Renal cortex interstitium (tissue), 11 donors: Measurements from ENCODE around the gene LRP3. TPM values are rescaled to one million over a fixed set of nuclear protein-coding genes. Genes with fewer than 3 reads are reported as not detected.

ENCODE experiments used
- DNase-seq, 11 donors: peaks; one replicate each; pipeline ENCODE4 v3.0.0-alpha.2; 2013; ENCODE audit warnings: low read depth in 9 of 11, low spot score in 4 of 11; ENCODE audit errors: extremely low read depth in 1 of 11
- polyA plus RNA-seq, 3 donors: library from polyadenylated mRNA; unstranded; fragments of 120-200 nt; gene quantifications; one replicate each; pipeline ENCODE4 v1.2.1, GENCODE V29; 2013; ENCODE audit not compliant: insufficient read length in 3 of 3

LRP3 gene
- polyA plus RNA-seq, 3 donors, result 18.4 to 30.7 (median 26.4) TPM

DNA sequence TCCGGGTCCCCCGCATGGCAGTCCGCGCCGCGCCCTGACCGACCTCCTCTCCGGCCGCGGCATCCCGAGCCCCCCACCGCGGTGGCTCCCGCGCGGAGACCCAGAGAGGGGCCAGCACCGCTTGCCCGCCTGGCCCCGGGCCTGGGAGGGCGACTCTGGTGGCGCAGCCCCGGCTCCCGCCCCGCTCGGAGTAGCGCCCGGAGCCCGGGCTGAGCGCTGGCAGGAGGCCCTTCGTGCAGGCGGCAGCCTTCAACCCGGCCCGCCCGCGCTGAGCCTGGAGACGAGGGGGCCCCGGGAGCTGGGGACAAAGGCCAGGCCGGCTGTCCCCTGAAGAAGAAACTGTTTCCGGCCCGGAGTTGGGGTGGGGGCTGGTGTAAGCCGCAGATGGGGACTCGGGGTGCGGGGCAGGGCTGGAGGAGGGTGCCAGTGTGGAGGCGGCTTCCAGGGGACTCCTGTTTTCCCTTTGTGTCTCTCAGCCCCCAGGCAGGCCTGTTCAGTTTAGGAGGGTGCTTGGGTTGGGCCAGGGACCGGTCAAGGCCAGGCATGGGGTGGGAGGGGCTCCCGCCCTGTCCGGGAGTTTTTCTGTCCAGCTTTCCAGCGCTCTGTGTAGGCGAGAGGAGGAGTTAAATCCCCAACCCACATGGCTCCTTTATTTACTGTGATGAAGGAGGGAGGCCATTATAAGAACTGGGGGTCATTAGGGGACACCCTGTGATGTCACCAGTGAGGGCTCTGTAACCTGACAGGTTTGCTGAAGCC, 935 bp downstream of the LRP3 start:
- peak in 1 of 11 donors; percentile 23 for DNase-seq

DNA sequence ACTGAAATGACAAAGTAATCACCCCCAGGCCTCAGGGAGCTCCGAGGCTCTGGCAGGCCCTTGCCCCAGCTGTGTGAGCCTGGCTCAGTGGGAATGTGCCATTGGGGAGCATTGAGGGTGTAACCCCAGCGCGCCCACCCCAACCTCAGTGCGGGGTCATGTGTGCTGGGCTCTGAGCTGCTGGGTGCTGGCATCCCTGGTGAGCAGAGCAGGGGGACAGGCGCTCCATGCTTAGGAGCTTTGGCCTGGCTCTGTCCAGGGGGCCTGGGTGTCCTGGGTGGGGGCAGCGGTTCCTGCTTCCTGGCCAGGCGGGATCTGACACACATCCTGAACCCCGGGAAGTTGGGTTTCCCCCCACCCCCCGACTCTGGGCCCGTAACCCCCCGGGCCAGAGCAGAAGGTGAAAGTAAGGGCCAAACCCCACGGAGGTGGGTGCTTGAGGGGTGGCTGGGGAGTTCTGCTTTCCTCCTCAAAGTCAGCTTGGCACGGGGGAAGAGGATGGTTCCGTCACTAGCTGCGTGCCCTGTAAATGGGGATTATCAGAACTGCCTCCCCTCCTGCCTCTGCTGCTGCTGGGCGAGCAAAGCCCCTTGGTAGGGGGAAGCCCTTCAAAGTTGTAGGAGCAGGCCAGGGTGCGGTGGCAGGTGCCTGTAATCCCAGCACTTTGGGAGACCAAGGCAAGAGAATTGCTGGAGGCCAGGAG, 1.7 kb downstream of the LRP3 start:
- no peak for DNase-seq

GRCh38 chr19:33196446-33197193, 2.5 kb downstream of the LRP3 start:
- no peak for DNase-seq

DNA sequence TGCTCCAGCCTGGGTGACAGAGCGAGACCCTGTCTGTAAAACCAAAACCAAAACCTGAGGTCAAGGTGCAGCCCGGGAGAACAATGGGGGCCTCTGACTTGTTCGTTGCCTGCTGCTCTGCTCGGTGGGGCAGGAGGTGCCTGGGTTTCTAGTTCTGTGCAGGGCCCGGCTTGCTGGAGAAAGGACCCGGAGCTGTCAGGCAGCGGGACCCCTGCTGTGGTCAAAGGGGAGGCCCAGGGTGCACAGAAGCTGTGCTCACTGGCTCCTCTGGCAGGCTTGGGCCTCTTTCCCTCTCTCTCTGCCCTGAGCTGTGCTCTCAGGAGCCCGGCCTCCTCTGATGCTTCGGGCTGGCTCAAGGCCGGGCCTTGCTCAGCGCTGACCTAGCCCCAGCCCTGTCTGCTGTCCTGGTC, 3.5 kb downstream of the LRP3 start:
- DNase-seq, result no peak

GRCh38 chr19:33198169-33198568, 4.0 kb downstream of the LRP3 start:
- no peak for DNase-seq

GRCh38 chr19:33199441-33200265, 5.5 kb downstream of the LRP3 start:
- DNase-seq, result no peak

- DNase-seq, result no peak
Observed at GRCh38 chr19:33201473-33201872, 7.3 kb downstream of the LRP3 start.

- no peak for DNase-seq
Observed at GRCh38 chr19:33201886-33202545, 7.9 kb downstream of the LRP3 start.

- DNase-seq, result no peak
Observed at GRCh38 chr19:33202546-33203507, 8.7 kb downstream of the LRP3 start.

DNA sequence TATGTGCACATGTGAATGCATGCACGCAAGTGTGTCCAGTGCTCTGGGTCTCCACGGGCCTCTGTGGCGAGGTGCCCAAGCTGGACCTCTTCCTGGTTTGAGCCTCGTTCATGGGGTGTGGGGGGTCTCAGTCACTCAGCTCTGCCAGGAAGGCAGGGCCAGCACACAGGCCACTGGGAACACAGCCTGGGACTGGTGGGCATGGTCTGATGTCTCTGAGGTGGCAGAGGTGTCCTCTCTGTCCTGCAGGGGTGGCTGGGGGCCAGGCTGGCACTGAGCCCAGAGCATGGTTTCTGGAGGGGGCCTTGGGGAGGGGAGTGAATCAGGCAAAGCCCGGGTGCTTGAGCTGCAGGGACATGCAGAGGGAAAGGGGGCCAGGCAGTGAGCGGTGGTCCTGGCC, 9.4 kb downstream of the LRP3 start:
- no peak for DNase-seq

DNA sequence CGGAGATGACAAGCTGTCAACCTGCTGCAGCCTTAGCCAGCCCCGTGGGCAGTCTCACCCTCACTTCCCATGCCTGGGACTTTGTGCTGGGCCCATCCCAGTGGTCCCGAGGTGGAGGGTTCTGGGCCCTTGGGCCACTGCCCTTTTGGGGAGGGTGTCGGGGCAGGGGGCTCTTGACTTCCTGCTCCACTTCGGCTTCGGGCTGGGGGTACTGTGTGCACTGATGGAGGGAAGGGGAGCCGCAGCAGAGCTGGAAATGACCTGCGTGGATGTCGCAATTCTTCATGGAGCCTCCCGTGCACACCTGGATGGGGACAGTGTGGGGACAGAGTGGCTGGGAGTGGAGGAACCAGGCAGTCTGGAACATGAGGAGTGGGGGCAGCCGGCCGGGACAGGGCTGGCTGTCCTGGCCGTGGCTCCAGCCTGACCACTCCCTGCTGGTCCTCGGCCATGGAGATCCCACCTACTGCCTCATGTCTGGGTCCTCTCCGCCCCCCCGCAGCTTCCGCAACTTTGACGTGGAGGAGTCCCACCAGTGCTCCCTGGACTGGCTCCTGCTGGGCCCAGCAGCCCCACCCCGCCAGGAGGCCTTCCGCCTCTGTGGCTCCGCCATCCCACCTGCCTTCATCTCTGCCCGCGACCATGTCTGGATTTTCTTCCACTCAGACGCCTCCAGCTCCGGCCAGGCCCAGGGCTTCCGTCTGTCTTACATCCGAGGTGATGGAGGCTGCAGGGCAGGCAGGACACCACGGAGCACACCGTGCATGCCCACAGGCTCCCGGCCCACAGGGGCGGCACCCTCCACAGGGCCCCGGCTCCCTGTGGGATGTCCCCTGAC, 10.2 kb downstream of the LRP3 start:
- no peak for DNase-seq

GRCh38 chr19:33205110-33205509, 11.0 kb downstream of the LRP3 start:
- DNase-seq, result no peak

- no peak for DNase-seq
Observed at GRCh38 chr19:33205531-33206260, 11.6 kb downstream of the LRP3 start.

DNA sequence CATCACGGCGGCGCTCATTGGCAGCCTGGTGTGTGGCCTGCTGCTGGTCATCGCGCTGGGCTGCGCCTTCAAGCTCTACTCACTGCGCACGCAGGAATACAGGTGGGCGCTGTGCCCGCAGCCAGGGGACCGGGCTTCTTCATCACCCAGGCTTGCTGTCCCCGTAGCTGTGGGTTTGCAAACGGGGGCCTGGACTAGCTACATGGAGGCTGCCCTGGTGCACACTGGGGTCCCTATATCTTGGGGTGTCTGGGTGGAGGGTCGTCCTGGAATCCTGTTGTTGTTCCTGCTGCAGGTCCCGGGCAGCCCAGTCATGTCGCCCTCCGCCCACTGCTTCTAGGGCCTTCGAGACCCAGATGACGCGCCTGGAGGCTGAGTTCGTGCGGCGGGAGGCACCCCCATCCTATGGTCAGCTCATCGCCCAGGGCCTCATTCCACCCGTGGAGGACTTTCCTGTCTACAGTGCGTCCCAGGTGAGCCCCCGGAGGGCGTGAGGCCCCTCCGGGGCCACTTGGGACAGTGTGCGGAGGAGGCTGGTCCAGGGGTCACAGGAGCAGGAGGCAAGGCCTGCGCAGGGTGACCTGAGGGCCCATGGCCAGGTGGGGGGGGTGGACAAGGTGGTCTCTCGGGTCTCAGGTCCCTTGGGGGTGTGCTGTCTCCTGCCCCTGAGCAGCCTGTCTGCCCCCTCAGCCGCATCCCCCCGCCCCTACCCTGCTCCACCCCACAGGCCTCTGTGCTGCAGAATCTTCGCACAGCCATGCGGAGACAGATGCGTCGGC, 12.3 kb downstream of the LRP3 start:
- DNase-seq, result no peak

DNA sequence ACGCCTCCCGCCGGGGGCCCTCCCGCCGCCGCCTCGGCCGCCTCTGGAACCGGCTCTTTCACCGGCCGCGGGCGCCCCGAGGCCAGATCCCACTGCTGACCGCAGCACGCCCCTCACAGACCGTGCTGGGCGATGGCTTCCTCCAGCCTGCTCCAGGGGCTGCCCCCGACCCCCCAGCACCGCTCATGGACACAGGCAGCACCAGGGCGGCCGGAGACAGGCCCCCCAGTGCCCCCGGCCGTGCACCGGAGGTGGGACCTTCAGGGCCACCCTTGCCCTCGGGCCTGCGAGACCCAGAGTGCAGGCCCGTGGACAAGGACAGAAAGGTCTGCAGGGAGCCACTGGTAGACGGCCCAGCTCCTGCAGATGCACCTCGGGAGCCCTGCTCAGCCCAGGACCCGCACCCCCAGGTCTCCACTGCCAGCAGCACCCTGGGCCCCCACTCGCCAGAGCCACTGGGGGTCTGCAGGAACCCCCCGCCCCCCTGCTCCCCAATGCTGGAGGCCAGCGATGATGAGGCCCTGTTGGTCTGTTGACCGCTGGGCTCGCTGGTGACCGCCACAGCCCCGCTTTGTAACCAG, 13.0 kb downstream of the LRP3 start:
- DNase-seq, result no peak
